ENCODE results near the gene MLYCD. TPM values are rescaled to one million over a fixed set of nuclear protein-coding genes. Genes with fewer than 3 reads are reported as not detected.
"Not testable (repeated sequence)": the region's sequence is repeated elsewhere in the genome, so short reads cannot be mapped to it uniquely, and the experiment has no call there.

The MLYCD gene
- total RNA-seq, 1 donor from 2014 or later: 7.0 TPM

DNA sequence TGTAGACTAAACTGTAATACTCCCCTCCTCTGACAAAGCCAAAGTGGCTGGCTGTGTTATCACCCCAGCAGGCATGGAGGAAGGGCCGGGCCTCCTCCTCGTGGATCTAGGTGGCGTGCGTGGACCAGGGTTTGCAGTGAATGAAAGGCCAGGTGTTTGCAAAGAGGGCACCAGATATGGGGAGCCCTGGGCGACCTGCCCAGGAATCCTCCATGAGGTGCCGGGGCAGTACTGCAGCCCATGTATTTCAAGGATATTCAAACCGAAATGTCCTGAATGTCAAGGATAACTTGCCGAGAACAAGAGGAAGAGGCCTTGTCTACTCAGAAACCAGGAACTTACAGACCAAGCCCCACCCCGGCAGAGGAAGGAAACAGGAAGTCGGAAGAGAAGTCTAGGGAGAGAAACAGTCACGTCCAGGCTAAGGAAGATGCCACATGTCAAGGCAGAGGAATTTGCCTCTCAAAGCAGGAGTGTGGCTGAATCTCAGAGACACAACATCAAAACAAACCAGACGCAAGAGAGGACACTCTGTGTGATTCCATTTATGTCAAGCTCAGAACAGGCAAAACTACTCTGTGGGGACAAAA is 40.4 kb downstream of the MLYCD start:
- DNase-seq (ENCODE audit: low spot score): no peak

DNA sequence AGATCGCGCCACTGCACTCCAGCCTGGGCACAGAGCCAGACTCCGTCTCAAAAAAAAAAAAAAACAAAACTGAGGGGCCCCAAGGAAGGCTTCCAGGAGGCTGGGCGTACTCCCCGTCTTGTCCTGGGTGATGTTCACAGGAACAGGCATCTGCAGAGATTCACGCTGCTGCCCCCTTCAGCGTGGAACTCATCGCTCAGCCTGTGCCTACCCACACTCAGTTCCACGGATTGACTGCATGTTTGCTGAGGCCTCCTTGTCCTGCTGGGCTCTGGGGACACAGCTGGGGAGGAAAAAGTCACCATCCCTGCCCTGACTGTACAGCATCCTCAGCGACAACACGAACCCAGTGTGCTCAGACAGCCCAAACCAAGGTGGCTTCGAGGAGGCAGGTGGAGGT is 41.2 kb downstream of the MLYCD start:
- no peak for DNase-seq (ENCODE audit: low spot score)

DNA sequence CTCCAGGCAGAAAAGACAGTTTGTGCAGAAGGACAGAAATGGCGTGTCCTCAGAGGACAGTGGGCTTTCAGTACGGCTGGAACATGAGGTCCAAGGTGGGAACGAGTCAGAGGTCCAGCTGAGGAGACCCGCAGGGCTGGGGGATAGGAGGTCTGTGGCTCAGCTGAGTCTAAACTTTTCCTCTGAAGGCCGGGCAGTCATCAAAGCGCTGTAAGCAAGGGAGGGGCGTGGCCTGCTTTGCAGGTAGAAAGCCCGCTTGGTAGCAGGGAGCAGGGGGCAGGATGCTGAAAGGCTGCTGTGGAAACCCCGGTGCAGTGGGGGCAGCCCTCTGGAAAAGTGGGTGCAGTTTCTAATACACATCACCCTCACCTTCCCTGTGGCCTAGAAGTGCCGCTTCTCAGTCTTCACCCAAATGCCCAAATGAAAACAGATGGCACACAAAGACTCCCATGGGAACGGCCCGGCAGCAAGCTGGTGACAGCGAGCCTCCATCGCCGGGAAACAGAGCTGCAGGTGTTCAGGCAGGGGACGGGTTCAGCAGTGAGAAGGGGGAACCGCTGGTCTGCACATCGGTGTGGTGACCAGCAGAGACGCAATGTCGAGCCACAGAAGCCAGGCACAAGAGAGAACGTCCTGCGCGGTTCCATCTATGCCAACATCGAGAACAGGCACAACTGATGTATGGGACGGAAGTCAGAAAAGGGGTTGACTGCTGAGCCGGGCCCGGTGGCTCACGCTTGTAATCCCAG is 41.9 kb downstream of the MLYCD start:
- DNase-seq (ENCODE audit: low spot score): no peak

DNA sequence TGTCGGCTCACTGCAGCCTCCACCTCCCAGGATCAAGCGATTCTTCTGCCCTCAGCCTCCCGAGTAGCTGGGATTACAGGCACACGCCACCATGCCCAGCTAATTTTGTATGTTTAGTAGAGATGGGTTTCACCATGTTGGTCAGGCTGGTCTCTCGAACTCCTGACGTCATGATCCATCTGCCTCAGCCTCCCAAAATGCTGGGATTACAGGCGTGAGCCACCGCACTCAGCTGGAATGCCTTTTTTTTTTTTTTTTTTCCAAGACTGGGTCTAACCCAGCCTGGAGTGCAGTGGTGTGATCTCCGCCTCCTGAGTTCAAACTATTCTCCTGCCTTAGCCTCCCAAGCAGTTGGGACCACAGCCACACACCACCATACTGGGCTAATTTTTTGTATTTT is 42.6 kb downstream of the MLYCD start:
- not testable (repeated sequence) for DNase-seq (ENCODE audit: low spot score)

DNA sequence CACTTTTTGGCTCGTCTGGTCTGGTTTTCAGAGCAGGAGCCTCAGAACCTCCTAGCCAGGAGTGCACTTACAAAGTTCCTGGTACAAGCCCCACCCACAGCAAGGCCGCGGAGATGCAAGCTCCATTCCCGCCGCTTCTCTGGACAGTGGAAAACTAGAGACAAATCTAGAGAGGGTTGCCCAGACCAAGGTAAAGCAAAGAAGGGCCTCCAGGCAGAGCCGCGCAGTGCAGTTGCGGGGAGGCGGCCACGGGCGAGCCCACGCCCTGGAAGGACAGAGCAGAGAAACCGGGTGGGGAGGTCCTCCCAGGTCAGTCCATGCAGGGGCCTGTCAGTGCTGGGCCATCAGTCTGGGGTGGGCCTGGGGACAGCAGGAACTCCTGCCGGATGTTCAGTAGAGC is 43.2 kb downstream of the MLYCD start:
- DNase-seq (ENCODE audit: low spot score): no peak

DNA sequence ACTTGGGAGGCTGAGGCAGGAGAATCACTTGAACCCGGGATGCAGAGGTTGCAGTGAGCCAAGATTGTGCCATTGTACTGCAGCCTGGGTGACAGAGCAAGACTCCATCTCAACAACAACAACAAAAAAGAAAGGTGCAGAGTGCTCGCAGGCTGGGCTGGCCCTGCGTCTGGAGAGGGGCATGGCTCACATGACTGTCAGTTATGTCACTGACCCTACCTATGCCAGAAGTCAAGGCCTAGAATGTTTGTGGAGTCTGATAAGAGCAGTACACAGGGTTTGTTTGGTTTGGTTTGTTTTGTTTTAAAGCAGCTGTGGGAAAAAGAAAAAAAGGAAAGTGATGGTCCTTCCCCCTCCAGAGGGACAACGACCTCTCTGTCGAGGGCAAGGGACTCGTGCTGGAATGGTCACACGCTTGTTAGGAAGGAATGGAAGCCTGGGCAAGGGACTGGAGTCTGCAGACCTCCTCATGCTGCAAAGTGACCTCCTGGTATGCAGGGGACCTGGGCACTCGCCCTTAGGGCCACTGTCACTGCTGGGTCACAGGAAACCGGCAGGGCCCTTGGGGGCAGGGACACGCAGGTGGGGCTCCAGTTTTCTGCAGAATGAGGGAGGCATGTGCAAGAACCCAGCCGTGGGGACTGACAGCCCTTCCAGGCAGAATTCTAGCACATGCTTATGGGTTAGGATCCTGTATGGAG is 44.0 kb downstream of the MLYCD start:
- DNase-seq (ENCODE audit: low spot score): no peak

DNA sequence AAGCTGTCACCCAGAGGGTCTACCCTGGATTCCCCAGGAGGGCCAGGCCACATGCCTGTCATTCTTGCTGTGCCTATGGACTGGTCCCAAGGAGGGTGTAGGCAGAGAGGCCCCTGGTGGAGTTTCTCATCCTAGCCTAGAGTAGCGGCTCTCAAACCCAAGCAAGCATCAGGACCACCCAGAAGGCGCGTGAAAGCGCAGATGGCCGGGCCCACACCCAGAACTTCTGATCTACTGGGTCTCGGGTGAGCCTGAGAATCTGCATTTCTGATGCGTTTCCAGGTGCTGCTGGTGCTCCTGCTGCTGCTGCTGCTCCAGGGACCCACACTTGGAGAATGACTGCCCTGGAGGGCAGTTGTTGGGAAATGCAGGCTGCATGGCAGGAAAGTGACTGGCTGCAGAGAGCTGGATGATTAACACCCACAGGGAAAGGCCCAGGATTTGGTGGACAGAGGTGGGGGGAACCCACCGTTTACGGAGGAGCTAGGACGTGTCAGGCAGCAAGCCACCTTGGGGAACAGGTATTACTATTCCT is 44.7 kb downstream of the MLYCD start:
- no peak for DNase-seq (ENCODE audit: low spot score)

DNA sequence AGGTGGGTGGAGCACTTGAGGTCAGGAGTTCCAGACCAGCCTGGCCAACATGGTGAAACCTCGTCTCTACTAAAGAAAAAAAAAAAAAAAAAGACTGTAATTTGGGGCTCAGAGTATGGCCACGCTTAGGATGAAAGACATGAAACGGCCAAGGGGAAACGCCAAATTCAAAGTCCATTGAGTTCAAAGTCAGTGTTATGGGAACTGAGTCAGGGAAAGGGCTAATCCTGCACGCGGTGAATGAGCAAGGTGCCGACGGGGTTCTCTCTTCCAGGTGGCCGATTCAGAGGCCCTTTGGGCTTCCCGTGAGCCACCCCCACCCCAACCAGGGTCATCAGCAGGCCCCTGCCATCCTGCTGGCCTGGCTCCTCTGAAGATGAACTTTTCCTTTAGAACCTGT is 46.7 kb downstream of the MLYCD start:
- DNase-seq (ENCODE audit: low spot score): no peak

DNA sequence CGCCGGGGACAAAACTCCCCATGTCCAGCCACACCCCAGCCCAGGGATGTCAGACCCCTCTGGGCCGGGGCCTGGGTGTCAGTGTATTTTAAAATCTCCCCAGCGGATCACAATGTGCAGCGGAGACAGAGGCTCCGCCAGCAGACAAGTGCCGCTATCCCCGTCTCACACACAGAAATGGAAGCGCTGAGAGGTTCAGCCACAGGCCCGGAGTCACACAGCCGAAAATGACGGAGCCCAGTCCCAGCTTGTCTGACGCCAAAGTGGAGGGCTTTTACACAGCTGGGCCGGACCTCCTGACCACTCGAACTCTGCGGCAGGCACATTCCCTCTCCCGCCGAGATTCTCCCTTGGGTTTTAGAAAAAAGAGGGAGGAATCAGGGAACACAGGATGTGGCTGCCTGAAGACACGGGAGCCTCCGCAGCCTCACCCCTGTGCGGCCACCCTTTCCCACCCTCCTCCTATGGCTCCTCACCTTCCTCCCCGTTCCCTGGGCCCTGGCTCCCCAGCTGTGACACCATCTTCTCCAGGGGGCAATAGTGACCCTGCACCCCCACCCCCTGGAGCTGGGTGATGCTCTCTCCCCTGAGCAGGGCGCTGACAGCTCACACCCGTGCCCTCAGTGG is 47.4 kb downstream of the MLYCD start:
- DNase-seq (ENCODE audit: low spot score): no peak

DNA sequence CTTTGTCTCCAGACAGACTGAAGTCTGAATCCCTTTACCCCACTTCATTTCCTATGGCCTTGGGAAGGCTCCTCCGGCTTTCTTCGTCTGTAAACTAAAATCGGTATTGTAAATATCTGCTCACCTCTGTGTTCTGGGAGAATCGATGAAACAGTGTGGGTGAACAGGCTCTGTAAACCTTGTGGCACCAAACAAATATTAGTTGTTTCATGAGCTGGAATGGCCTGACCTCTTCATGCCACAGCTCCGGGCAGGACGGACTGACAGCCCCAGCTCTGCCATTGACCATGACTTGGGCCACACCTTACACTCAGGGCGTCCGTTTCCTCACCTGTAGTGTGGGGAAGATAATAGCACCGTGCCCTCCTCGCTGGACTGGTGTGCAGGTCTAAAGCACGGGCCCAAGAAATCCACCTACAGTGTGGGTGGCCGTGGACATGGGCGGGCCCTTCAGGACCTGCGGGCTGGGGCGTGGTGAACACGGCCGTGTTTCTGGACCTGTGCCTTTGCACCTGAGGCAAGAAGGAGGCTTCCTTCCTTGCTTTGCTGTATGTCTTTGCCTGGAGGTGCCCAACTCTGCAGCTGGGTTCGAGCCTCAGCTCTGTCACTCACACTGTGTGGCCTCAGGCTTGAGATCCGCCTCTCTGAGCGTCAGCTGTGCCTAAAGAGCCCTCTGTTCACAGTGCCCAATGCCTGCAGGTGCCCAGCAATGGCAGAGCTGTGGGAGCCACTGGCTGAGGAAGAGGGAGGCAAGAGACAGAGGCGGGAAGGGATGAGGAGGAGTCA is 48.1 kb downstream of the MLYCD start:
- no peak for DNase-seq (ENCODE audit: low spot score)

DNA sequence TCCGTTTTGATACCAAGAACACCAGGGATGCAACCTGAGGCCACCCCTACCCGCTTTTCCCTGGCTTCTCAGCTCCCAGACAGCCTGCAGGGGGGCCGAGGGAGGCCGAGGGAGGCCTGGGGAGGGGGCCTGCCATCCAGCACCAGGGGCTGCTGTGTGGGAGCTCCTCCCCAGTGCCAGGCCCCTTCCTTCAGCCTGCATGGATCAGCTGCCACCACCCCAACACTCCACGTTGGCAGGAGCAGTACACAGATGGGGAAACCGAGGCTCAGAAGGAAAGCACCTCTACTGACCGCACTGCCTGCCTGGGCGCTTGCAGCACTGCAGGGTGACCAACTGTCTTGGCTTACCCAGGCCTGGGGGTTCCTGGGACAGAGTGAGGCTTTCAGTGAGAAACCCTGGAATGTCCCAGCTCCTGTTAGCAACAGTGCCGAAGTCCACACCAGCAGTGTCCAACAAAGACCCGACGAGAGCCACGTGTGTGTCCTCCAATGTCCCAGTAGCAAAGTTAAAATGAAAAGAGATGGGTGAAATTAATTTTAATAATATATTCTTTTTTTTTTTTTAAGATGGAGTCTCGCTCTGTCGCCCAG is 48.8 kb downstream of the MLYCD start:
- DNase-seq (ENCODE audit: low spot score): no peak

DNA sequence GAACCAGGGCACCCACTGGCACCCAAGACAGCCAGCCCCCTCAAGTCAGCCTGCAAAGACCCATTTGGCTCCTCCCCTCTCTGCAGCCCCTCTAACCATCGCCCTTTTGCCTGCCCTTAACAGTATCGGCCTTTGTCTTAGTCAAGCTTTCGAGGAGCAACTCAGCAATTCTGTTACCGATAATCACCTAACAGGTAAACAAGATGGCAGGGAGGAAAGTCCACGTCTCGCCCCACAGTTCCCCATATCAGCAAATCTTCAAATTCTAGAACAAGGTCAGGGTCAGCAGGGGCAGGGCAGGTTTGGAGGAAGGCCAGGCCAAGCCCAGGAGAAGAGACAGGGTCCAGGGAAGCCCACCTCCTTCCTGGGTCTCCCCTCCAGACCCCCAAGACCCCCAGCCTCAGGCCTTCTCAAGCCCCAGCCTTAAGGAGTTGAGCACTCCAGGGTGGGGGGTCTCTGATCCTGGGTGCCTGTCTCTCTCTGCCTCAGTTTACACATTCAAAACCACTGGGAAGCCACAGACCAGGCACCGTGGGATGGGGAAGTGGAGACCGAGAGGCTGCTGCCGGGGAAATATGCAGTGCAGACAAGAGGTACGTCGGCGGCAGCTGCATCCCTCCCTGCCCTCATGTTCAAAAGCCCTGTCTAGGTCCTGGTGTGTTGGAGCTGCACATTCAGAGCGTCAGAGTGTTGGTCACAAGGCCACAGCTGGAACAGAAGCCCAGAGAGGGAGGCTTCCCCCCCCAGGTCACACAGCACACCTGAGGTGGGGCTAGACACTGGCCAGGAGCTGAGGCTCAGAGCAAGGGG is 50.2 kb downstream of the MLYCD start:
- DNase-seq (ENCODE audit: low spot score): no peak

DNA sequence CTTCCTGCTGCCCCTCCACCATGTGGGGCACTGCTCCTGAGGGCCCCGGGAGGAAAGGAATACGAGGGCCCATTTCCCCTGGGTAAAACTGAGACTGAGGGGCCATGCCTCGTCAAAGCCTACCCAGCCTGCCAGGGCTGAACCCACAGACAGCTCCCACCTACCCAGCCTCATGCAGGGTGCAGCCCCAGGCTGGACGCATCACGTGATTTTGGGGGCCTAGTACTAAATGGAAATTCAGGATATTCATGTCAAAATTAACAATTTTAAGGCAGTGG is 50.7 kb downstream of the MLYCD start:
- no peak for DNase-seq (ENCODE audit: low spot score)

DNA sequence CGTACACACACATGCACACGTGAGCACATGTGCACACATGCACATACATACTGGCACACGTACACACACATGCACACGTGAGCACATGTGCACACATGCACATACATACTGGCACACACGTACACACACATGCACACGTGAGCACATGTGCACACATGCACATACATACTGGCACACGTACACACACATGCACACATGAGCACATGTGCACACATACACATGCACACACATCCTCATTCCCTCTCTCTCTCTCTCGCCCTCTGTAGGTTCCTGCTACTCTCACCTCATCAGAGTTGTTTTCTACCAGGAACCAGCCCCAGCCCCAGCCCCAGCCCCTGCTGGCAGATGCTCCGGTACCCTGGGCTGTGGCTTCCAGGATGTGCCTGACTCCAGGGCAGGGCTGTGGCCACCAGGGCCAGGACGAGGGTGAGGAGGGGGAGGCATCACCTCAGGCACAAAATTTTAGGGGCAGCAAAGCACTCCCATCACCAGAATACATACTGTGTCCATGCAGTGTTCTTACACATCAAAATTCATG is 52.0 kb downstream of the MLYCD start:
- not testable (repeated sequence) for DNase-seq (ENCODE audit: low spot score)

DNA sequence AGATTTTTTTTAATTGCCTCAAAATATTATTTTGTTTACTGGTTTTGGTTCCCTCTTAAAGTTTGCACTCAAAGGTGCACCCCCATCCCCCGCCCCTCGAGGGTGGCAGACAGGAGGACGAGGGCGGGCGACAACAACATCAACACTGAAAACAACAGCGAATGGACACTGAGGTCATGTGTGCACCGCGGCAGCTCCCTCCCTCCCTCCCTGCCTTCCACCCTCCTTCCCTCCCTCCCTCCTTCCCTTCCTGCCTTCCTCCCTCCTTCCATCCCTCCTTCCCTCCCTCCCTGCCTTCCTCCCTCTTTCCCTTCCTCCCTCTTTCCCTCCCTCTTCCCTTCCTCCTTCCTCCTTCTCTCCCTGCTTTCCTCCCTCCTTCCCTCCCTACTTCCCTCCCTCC is 52.6 kb downstream of the MLYCD start:
- DNase-seq (ENCODE audit: low spot score): no peak

DNA sequence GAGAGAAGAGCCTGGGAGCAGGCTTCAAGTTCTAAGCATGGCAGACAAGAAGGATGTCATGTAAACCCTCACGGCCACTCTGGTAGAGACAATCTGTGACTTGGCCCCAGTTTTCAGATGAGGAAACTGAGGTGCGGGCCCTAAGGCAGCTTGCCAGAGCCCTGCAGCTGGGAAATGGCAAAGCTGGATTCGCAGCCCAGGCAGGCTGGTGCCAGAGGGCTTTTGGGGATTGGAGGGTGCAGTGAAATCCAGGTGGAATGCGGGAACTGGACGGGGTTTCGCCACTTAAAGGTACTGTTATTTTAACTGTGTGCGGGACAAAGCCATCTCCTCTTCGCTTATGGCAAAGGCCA is 53.6 kb downstream of the MLYCD start:
- no peak for DNase-seq (ENCODE audit: low spot score)

DNA sequence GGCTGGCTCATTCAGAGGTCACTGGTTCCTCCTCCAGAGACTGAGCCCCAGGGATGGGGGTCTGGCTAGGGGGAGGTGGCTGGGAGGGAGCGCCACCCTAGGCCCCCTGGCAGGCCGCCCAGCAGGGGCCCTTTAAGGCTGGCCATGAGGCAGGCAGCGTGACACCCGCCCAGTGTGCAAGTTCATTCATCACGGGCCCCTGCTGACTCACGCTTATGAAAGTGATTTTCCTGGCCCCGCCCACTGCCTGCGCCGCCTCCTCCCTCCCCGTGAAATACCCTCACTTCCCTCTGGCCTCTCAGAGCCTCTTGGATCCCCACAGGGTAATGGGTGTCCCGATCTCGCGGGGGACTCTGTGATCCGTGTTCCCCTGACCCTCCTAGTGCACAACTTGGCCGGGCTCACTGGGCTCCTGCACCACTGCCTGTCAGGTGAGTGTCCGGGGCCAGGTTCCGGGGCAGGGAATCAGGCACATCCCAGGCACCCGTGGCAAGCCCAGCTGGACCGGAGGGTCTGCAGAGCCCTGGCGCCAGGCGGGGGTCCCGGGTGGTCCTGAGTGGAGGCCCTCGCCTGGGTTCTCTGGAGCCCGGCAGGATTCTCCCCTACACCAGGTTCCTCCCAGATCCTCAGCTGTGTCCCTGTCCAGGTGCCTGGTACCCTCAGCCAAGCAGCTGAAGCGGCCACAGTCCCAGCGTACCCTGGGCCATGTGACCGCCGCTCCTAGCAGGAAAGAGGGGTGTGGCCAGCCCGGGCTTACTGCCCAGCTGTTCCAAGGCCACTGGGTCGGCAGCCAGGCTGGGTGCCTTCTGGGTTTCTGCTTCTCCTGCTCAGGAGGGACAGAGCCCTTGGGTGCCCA is 54.3 kb downstream of the MLYCD start, which contains the start of gene OSGIN1:
TSS of gene OSGIN1 (plus strand) at position 301 of the 856 bp plus-strand sequence. CDS start 4,432 bp downstream, outside the sequence.
- peak; percentile 91 for DNase-seq (ENCODE audit: low spot score)

DNA sequence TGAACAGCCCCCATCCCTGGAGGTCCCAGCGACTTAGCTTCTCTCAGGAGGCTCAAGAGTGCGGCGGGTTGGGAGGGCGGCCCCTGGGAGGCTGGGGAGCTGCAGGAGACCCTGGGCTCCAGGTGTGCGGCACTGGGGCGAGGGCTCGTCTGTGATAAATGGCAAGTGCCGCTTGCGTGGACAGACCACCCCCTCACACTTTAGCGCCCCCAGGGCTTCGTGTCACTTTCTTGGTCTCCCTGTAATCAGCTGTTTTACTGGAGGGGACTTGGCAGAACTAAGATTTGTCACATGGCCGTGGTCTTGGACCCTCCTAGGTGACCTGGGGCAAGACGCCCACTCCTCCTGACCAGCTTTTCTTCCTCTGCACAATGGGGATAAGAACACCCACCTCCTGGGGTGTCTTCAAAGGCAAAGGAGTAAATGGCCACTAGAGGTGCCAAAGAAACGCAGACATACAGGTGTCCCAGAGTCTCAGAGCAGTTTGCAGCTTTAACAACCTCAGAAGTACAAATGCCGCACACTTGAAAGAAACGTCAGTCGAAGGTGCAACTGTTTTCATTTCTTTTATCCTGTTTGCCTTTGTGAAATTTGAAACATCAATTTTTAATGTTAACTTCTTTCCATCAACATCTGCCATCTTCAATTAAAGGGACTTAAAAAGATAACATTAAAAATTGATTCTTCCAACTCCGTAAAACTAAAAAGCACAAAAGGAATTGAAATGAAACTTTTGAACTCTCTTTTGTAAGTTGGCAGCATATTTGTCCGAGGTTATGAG is 55.1 kb downstream of the MLYCD start:
- peak; percentile 28 for DNase-seq (ENCODE audit: low spot score)

Measured in umbilical cord (tissue), 2 donors.